HG03432 (cell line): Measurements from ENCODE around the gene SCYL2.

ENCODE experiments used
- ATAC-seq: cut with Tn5 transposase; IDR thresholded peaks from one replicate; pipeline ENCODE4 v1.9.1; 2021; ENCODE audit warnings: mild to moderate bottlenecking, moderate library complexity; ENCODE audit not compliant: unreplicated experiment

Gene SCYL2

GRCh38 chr12:100372853-100373640, 106.1 kb downstream of the SCYL2 start:
- no peak for ATAC-seq

GRCh38 chr12:100375038-100375735, 108.2 kb downstream of the SCYL2 start:
- ATAC-seq, result no peak

GRCh38 chr12:100376161-100376560, 109.2 kb downstream of the SCYL2 start:
- ATAC-seq, result no peak

- ATAC-seq, result no peak
Measured at GRCh38 chr12:100381379-100381778, 114.4 kb downstream of the SCYL2 start.

GRCh38 chr12:100382338-100382737, 115.4 kb downstream of the SCYL2 start:
- no peak for ATAC-seq

GRCh38 chr12:100383586-100384558, 116.9 kb downstream of the SCYL2 start:
- no peak for ATAC-seq

GRCh38 chr12:100384559-100384935, 117.6 kb downstream of the SCYL2 start:
- no peak for ATAC-seq

GRCh38 chr12:100388382-100388781, 121.4 kb downstream of the SCYL2 start:
- no peak for ATAC-seq
